ENCODE data around the gene FAM50B. TPM values are rescaled to one million over a fixed set of nuclear protein-coding genes. Genes with fewer than 3 reads are reported as not detected.

The FAM50B gene
- total and polyA plus RNA-seq, 2 of the 4 experiments (the other 2 are of a cell fraction), result 4.1 to 7.4 TPM

DNA sequence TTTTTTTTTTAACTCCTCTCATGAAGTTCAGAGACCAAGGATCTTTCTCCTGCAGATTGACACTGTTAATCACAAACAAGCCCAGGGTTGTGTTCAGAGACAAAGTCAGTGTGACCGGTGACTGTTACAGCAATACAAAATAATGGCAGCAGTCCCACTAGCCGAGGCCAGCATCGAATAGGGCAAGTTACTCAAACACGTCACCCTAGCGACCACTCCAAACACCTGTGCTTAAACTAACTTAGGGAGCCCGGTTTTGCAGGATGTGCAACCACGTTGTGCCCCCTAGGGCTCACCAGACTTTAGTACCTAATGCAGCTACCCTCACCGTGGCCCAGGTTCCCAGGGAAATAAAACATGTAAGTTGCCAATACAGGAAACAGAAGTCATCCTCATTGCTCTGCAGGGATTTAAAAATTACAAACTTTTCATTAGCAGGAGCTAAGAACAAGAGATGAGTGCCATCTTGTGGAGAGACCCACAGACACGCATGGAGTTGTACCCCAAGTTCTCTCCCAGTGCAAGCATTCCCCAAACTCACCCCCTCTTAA lies 38.1 kb downstream of the FAM50B start:
- in situ Hi-C loops (cut with MboI; ENCODE audit: low sequenced_read_pairs) (loop anchor here (10.0 kb wide), 1 partner anchor 142 kb away; no protein-coding TSS in a partner anchor), intact Hi-C loops (cut with micrococcal nuclease) (loop anchor here (1.0 kb wide), 3 partner anchors 139 to 608 kb away; no protein-coding TSS in a partner anchor), dilution Hi-C loops (cut with HindIII; ENCODE audit: low sequenced_read_pairs, unreplicated experiment) (no loop called here)
- 0 out of 2 replicates have a peak overlapping the region, but pooled peaks have one; percentile 37 for H2BK20ac ChIP-seq (ENCODE audit: low read depth, low read length)
- no TSS peak for BruUV-seq (replicated peaks)
- H3K23ac ChIP-seq (ENCODE audit: low read depth, low read length), result no peak overlapping the region
- H3K4me3 ChIP-seq (ENCODE audit: insufficient read depth, low read depth, low read length), result no peak overlapping the region
- 0 out of 2 replicates have a peak overlapping the region, but pooled peaks have one; percentile 23 for H2AK5ac ChIP-seq (ENCODE audit: low read depth, low read length)
- WGBS, 2 experiments (ENCODE audit: extremely low coverage in 2 of 2, insufficient read length in 1 of 2), result 86% methylated on average over 1 of the region's 9 CpGs; no CpG with 5 or more reads in 1 of the 2 experiments
- no peaks in the 10 kb centered on the region for H3K9me1 ChIP-seq (ENCODE audit: insufficient read depth, low read length)
- ATAC-seq (ENCODE audit: low read depth) (0 out of 2 replicates have a peak, but pooled peaks have one; percentile 35), DNase-seq (peak; percentile 54)
- no peak overlapping the region for H2AFZ ChIP-seq (replicated peaks; ENCODE audit: low read length, poor library complexity)
- H2BK120ac ChIP-seq (ENCODE audit: low read depth, low read length), result no peak overlapping the region
- peak; percentile 74 for TF ChIP-seq RAD21 (IDR thresholded peaks at IDR 0.05; ENCODE audit: low read length)
- TF ChIP-seq, protein P1, sequence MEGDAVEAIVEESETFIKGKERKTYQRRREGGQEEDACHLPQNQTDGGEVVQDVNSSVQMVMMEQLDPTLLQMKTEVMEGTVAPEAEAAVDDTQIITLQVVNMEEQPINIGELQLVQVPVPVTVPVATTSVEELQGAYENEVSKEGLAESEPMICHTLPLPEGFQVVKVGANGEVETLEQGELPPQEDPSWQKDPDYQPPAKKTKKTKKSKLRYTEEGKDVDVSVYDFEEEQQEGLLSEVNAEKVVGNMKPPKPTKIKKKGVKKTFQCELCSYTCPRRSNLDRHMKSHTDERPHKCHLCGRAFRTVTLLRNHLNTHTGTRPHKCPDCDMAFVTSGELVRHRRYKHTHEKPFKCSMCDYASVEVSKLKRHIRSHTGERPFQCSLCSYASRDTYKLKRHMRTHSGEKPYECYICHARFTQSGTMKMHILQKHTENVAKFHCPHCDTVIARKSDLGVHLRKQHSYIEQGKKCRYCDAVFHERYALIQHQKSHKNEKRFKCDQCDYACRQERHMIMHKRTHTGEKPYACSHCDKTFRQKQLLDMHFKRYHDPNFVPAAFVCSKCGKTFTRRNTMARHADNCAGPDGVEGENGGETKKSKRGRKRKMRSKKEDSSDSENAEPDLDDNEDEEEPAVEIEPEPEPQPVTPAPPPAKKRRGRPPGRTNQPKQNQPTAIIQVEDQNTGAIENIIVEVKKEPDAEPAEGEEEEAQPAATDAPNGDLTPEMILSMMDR (conservative IDR thresholded peaks at IDR 0.05; ENCODE audit: low read depth, low read length), result peak; percentile 64
- peak; percentile 80 for TF ChIP-seq SMC3 (IDR thresholded peaks at IDR 0.05; ENCODE audit: low read depth, low read length)
- no peak for TF ChIP-seq RFX5 (IDR thresholded peaks at IDR 0.05; ENCODE audit: low read depth, low read length)
- no peak overlapping the region for H2BK15ac ChIP-seq (ENCODE audit: low read depth, low read length)
- no peak overlapping the region for H3K56ac ChIP-seq (ENCODE audit: extremely low read depth, insufficient read depth, low read length)
- H3K4ac ChIP-seq (ENCODE audit: low read depth, low read length), result no peak overlapping the region
- H3K27ac ChIP-seq (ENCODE audit: insufficient read depth, low read length), result no peak overlapping the region
- no peaks in the 10 kb centered on the region for H3K79me1 ChIP-seq (ENCODE audit: low read depth in 1 of 2, low read length in 2 of 2)
- H4K5ac ChIP-seq (ENCODE audit: low read depth, low read length), result no peak overlapping the region
- no peak overlapping the region for H2AK9ac ChIP-seq (replicated peaks; ENCODE audit: low read depth, low read length, poor library complexity)
- 0 out of 2 replicates have a peak, but pooled peaks cover 2% of the 10 kb centered on the region for H3K27me3 ChIP-seq (ENCODE audit: control insufficient read depth, insufficient read depth, low read length)
- H3K14ac ChIP-seq (replicated peaks; ENCODE audit: low read depth, low read length), result no peak overlapping the region
- no peaks in the 10 kb centered on the region for H3K9me3 ChIP-seq (ENCODE audit: control insufficient read depth, insufficient read depth, low read length)
- no peak overlapping the region for H4K8ac ChIP-seq (ENCODE audit: low read depth in 2 of 2, low read length in 2 of 2)
- H3K4me2 ChIP-seq (ENCODE audit: low read depth, low read length), result no peak overlapping the region
- H3K4me1 ChIP-seq (ENCODE audit: control insufficient read depth, insufficient read depth, low read length), result peaks cover 8% of the 10 kb centered on the region
- H4K20me1 ChIP-seq (ENCODE audit: insufficient read depth, low read length), result no peaks in the 10 kb centered on the region; the same call in 1 of the 2 replicates
- H3K9ac ChIP-seq (ENCODE audit: low read depth, low read length), result no peak overlapping the region
- CTCF ChIA-PET, result interaction anchor here (1.2 to 1.4 kb wide), 3 partner anchors 91 to 139 kb away, joined by 3 to 6 read pairs (median 5); no protein-coding TSS in a partner anchor
- no peak overlapping the region for H3K18ac ChIP-seq (ENCODE audit: low read depth, low read length)
- no peak overlapping the region for H2BK5ac ChIP-seq (ENCODE audit: low read depth, low read length, poor library complexity, severe bottlenecking)
- POLR2A ChIA-PET (ENCODE audit: unreplicated experiment), result no interaction called here
- no peak overlapping the region for H4K91ac ChIP-seq (ENCODE audit: insufficient read depth, low read depth, low read length)
- no peaks in the 10 kb centered on the region for H3K36me3 ChIP-seq (ENCODE audit: control insufficient read depth, insufficient read depth, low read length)

Measured in IMR-90 (cell line).